Astrocyte (in vitro differentiated cells and primary cell): ENCODE data around the gene CHST7.

Experiments used
- CTCF ChIP-seq: IDR thresholded peaks from 2 replicates; pipeline ENCODE4 v1.5.1; 2011; ENCODE audit warnings: low read depth, mild to moderate bottlenecking, inconsistent platforms, low read length, moderate library complexity; ENCODE audit not compliant: insufficient read depth
- EZH2 ChIP-seq: IDR thresholded peaks from 2 replicates; pipeline ENCODE4 v1.6.1; 2012; ENCODE audit warnings: mild to moderate bottlenecking, low read length, inconsistent platforms; ENCODE audit not compliant: insufficient read depth

GRCh38 chrX:46636223-46636622, 62.7 kb downstream of the CHST7 start:
- TF ChIP-seq CTCF = no peak
- TF ChIP-seq EZH2 = no peak
